Measurements from ENCODE around the gene SORCS2. TPM values are rescaled to one million over a fixed set of nuclear protein-coding genes. Genes with fewer than 3 reads are reported as not detected.
A peak's percentile ranks its signal among the peaks of the same experiment; 100 is the strongest.

SORCS2 gene
- total RNA-seq, 1 donor from 2014 or later: 5.2 TPM

GRCh38 chr4:7226439-7226838 lies 34.1 kb downstream of the SORCS2 start:
- Histone ChIP-seq H2AFZ (replicated peaks) (no peak overlapping the region), H4K20me1 (ENCODE audit: low read depth) (peaks cover 4% of the 10 kb centered on the region), H3K27me3 (no peaks in the 10 kb centered on the region), H3K4me2 (no peak overlapping the region), H3K9me3 (ENCODE audit: low read depth) (no peaks in the 10 kb centered on the region), H3K4me3 (no peak overlapping the region), H3K27ac (no peak overlapping the region), H3K4me1 (no peaks in the 10 kb centered on the region), H3K36me3 (no peaks in the 10 kb centered on the region), H3F3A (ENCODE audit: low read depth) (no peaks in the 10 kb centered on the region), H3K9ac (no peak overlapping the region), H3K79me2 (ENCODE audit: low read depth) (no peaks in the 10 kb centered on the region)
- peaks cover 2% of the 10 kb centered on the region for H3K27me3 Mint-ChIP-seq (ENCODE audit: insufficient read depth, low read depth)
- H3K4me1 Mint-ChIP-seq: peaks cover 33% of the 10 kb centered on the region
- TF ChIP-seq EZH2 (IDR thresholded peaks at IDR 0.05) (no peak), EZH2phosphoT487 (IDR thresholded peaks at IDR 0.05) (no peak), CTCF (IDR thresholded peaks at IDR 0.05) (no peak)
- H3K9me3 Mint-ChIP-seq: no peaks in the 10 kb centered on the region
- H3K27ac Mint-ChIP-seq: peak overlapping the region; percentile 99
- no peak overlapping the region for H3K4me3 Mint-ChIP-seq
- H3K36me3 Mint-ChIP-seq: no peaks in the 10 kb centered on the region
- peak; percentile 68 for DNase-seq (ENCODE audit: low spot score)

- peak overlapping the region; percentile 99 for H3K27ac Mint-ChIP-seq
- Histone ChIP-seq H3F3A (ENCODE audit: low read depth) (no peaks in the 10 kb centered on the region), H3K9me3 (ENCODE audit: low read depth) (no peaks in the 10 kb centered on the region), H3K4me2 (no peak overlapping the region), H3K4me1 (no peaks in the 10 kb centered on the region), H2AFZ (replicated peaks) (no peak overlapping the region), H3K27me3 (no peaks in the 10 kb centered on the region), H3K9ac (no peak overlapping the region), H4K20me1 (ENCODE audit: low read depth) (peaks cover 4% of the 10 kb centered on the region), H3K27ac (no peak overlapping the region), H3K79me2 (ENCODE audit: low read depth) (no peaks in the 10 kb centered on the region), H3K4me3 (no peak overlapping the region), H3K36me3 (no peaks in the 10 kb centered on the region)
- no peak for DNase-seq (ENCODE audit: low spot score)
- H3K4me1 Mint-ChIP-seq: peaks cover 33% of the 10 kb centered on the region
- no peaks in the 10 kb centered on the region for H3K27me3 Mint-ChIP-seq (ENCODE audit: insufficient read depth, low read depth)
- TF ChIP-seq CTCF (IDR thresholded peaks at IDR 0.05): no peak
- no peak for TF ChIP-seq EZH2 (IDR thresholded peaks at IDR 0.05)
- TF ChIP-seq EZH2phosphoT487 (IDR thresholded peaks at IDR 0.05): no peak
- no peak overlapping the region for H3K4me3 Mint-ChIP-seq
- H3K9me3 Mint-ChIP-seq: no peaks in the 10 kb centered on the region
- no peaks in the 10 kb centered on the region for H3K36me3 Mint-ChIP-seq
Measured at GRCh38 chr4:7227008-7227407, 34.7 kb downstream of the SORCS2 start.

DNA sequence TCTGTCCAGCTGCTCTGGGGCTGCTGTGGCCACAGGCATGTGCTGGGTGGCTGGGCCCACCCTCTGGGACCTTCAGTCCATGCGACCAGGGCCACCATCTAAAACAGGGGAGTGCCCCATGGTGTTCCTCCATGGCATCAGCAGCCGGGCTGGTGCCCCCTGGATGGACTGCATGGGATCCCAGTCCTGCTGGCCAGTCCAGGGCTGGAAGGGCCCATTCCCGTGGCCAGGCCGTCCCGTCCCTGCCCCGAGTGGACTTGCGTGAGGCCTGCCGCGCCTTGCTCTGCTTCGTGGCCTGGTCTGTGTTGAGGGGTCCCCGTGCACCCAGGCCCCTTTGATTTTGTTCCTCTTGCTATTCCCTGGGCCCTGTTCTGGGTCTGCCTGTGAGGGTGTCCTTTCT lies 36.4 kb downstream of the SORCS2 start:
- H3K4me1 Mint-ChIP-seq: peaks cover 33% of the 10 kb centered on the region
- no peaks in the 10 kb centered on the region for H3K27me3 Mint-ChIP-seq (ENCODE audit: insufficient read depth, low read depth)
- H3K9me3 ChIP-seq (ENCODE audit: low read depth): no peaks in the 10 kb centered on the region

More for the DNA sequence above, 36.4 kb downstream of the SORCS2 start:
- Histone ChIP-seq H3K27me3 (no peaks in the 10 kb centered on the region), H3K27ac (no peak overlapping the region), H3K4me3 (no peak overlapping the region), H4K20me1 (ENCODE audit: low read depth) (peaks cover 4% of the 10 kb centered on the region), H3F3A (ENCODE audit: low read depth) (no peaks in the 10 kb centered on the region), H3K36me3 (no peaks in the 10 kb centered on the region), H3K9ac (no peak overlapping the region), H2AFZ (replicated peaks) (no peak overlapping the region), H3K4me2 (no peak overlapping the region), H3K79me2 (ENCODE audit: low read depth) (no peaks in the 10 kb centered on the region), H3K4me1 (no peaks in the 10 kb centered on the region)
- Mint-ChIP-seq H3K36me3 (no peaks in the 10 kb centered on the region), H3K27ac (no peak overlapping the region), H3K4me3 (no peak overlapping the region), H3K9me3 (no peaks in the 10 kb centered on the region)
- DNase-seq (ENCODE audit: low spot score): no peak
- no peak for TF ChIP-seq CTCF (IDR thresholded peaks at IDR 0.05)

All from neural progenitor cell (in vitro differentiated cells).